Right ventricle myocardium superior (tissue), 1 donor: ENCODE results near the gene ITPRID2. TPM values are rescaled to one million over a fixed set of nuclear protein-coding genes. Genes with fewer than 3 reads are reported as not detected.
A peak's percentile ranks its signal among the peaks of the same experiment; 100 is the strongest.

Experiments
- ATAC-seq: fragments of 200-7000 bp; cut with Tn5 transposase; one replicate; pipeline ENCODE4 v1.9.1; 2020; ENCODE audit warnings: mild to moderate bottlenecking; ENCODE audit not compliant: poor library complexity
- DNase-seq: peaks from one replicate; pipeline ENCODE4 v3.0.0-alpha.2; 2020
- intact Hi-C: fragments of 100-400 bp; cut with DNase I; formaldehyde crosslinking; loops from one replicate; pipeline ENCODE4 v1.11.2; 2022
- total RNA-seq: library from RNA; stranded (reverse); fragmentation: NEBNext Ultra II Directional; extraction: Animal tissue kit (Norgen Biotek cat#: 25700); gene quantifications from one replicate; pipeline ENCODE4 v1.2.1, GENCODE V29; 2021
- donor health status: DM: no; HTN: yes; CAD: no; lungs with severe emphysema.

The ITPRID2 gene
- total RNA-seq, 1 donor from 2014 or later: 65.6 TPM

DNA sequence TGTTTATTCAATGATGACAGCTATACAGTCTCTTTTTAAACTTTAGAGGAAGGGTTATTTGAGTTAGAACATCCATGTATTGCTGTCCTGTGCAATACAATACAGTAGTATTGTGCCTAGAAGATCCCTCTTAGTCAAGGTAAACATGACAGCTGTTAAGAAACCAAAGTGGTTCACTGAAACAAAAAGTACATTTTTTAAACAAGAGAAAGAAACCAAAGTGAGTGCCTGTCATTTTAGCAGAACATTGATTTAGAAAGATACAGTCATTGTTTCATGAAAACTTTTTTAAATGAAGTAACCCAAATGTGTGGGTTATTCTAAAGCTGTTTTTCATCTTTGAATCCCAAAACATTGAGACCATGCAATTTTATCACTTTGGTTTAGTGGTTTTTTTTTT, 15.5 kb downstream of the ITPRID2 start:
- ATAC-seq (no peak), DNase-seq (no peak)
- intact Hi-C loops: no loop called here

- DNase-seq (no peak), ATAC-seq (no peak)
- intact Hi-C loops: no loop called here
Measured at GRCh38 chr2:181907635-181908034, 16.1 kb downstream of the ITPRID2 start.

- ATAC-seq (no peak), DNase-seq (no peak)
- intact Hi-C loops: no loop called here
Measured at GRCh38 chr2:181910028-181910831, 18.7 kb downstream of the ITPRID2 start.

DNA sequence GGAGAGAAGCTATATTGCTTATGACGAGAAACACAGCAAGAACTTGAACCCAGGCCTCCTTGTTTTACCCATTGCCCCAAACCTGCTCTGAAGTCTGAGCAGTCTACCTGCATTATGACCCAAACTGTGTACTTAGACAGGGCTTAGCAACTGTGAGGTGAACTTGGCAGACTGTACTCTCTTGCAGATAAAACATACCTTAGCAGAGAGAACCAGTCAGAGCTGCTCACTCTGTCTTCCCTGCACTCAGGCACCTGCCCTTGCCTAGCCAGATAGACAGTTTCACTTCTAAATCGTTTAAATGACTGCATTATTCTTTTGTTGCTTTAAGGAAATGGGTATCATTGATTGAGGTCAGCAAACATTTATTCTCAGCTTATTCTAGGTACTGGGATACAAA, 20.3 kb downstream of the ITPRID2 start:
- DNase-seq (no peak), ATAC-seq (no peak)
- intact Hi-C loops: no loop called here

DNA sequence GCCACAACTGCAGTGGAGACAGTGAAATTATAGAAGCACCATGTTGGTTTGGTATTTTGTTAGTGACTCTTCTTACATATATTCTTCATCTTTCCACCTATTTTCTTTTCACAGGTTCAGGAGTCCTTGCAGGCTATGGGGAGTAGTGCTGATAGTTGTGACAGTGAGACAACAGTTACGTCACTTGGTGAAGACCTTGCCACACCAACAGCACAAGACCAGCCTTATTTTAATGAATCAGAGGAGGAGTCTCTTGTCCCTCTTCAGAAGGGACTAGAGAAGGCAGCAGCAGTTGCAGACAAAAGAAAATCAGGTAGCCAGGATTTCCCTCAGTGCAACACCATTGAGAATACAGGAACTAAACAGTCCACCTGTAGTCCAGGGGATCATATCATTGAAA, 23.6 kb downstream of the ITPRID2 start:
- no peak for DNase-seq
- intact Hi-C loops: no loop called here
- no peak for ATAC-seq

- intact Hi-C loops: no loop called here
- DNase-seq (no peak), ATAC-seq (no peak)
Measured at GRCh38 chr2:181916726-181917718, 25.5 kb downstream of the ITPRID2 start.

DNA sequence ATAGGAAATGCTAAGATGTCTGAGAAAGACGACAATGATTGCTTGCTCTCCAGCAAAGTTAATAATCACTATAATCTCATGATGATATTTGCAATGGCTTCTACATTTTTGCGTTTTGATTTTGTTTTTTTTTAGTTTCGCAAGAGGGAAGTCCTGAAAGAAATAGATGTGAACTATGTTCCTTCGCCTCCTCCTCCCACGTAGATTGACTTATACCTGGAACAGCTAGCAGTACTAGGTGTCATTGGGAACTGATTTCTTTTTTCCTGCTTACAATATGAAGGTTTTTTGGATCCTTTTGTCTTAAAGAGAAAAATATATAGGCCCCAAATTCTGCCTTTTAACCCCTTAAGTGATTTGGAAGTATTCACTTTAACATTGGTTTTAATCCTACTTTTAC, 26.7 kb downstream of the ITPRID2 start:
- DNase-seq: no peak
- intact Hi-C loops: no loop called here
- ATAC-seq: no peak

DNA sequence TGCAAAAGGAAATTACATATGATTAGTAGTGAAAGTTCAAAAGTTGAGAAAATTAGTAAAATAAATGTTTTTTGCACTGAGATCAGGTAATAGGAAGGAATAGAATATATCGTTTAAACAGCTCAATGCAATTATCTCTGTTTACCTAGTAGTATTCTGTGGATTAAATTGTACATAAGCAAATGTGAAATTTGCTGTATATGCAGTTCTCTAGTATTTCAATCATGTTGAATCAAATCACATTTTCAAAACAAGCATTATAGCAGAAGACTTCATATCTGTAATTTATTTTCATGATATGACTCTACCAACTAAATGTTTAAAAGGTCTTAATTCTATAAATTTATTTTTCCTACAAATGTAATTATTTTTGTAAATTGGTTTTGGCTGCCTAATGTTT, 31.6 kb downstream of the ITPRID2 start:
- intact Hi-C loops: no loop called here
- DNase-seq (no peak), ATAC-seq (no peak)

DNA sequence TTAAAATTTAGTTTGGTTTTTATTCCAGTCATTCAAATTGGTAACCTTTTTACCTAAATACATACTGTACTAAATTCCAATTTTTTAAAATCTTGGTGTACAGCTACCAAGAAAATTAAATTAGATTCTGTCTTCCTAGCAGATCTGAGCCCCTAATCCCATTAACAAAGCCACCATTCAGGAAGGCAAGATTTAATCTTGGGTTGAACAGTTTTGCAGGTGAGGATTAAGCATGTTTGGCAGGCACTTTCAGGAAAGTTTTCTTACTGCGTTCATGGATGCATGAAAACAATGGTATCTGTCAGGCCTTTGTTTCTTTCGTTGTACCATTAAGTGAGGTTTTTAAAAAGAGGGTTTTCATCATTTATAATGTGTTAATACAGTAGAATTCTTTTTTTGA, 32.8 kb downstream of the ITPRID2 start:
- intact Hi-C loops: no loop called here
- DNase-seq: no peak
- no peak for ATAC-seq

DNA sequence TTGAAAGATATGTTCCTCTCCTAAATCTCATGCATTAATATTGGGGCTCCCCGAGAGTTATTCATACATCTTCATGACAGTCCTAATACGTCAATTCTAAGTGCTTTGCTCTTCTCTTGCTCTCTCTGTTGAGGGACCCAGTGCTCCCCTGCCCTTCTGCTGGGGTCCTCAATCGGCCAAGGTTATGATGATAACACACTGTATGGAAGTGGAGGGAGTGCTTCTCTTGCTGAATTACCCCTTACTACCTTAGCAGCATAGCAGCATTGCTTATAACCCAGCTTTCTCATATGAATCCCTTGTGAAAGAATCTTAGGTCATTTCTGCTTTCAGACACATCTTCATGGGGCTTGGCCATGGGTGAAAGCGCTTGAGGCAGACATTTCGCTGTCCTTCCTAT, 43.2 kb downstream of the ITPRID2 start:
- DNase-seq: no peak
- ATAC-seq: no peak
- intact Hi-C loops: no loop called here

DNA sequence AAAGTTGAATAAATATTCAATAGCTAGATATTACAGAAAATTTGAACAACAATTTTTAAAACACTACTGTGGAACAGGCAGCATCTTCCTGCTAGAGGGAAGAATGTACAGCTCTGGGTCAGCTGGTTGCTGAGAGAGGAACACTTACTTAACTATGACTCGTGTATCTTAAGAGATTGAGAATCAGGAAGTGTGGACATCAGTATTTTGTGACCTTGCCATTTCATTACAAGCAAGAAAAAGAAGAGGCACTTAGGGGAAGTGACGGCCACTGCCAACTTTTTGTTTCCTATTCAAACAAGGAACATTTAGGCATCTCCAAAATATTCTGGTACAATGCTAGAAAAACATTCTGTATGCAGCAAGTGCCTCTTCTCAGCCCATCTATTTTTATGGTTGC, 45.9 kb downstream of the ITPRID2 start:
- DNase-seq (no peak), ATAC-seq (peak; percentile 60)
- intact Hi-C loops: no loop called here

DNA sequence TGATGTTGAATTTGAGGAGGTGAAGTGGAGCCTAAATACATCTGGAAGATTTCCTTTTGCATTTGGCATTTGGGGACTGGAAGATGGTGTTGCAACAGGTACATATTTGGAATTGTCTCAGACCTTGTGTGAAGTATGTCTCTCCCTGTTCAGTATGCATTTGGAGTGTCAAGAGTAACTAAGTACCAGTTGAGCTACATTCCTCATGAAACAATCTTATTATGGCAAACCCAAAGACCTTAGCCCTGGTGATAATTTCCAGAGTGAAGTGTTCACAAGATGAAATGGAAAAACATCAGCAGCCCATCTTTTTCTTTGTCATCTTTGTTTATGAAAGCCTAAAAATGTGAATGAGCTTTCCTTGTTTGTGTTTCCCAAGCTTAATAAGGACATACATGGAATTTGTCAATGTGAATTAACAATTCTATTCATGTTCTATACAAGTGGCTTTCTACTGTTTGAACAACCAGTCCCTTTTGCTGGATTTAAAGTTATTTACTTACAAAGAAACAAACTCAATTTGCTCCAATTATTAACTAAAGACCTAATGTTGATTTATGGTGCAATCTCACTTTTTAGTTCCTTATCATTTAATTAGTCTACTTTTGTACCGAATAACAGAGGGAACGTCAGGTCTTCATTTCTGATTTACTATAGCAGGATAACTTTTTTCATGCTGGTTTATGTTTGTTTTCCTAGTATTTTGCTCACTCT, 52.0 kb downstream of the ITPRID2 start:
- DNase-seq: no peak
- no peak for ATAC-seq
- intact Hi-C loops: no loop called here

DNA sequence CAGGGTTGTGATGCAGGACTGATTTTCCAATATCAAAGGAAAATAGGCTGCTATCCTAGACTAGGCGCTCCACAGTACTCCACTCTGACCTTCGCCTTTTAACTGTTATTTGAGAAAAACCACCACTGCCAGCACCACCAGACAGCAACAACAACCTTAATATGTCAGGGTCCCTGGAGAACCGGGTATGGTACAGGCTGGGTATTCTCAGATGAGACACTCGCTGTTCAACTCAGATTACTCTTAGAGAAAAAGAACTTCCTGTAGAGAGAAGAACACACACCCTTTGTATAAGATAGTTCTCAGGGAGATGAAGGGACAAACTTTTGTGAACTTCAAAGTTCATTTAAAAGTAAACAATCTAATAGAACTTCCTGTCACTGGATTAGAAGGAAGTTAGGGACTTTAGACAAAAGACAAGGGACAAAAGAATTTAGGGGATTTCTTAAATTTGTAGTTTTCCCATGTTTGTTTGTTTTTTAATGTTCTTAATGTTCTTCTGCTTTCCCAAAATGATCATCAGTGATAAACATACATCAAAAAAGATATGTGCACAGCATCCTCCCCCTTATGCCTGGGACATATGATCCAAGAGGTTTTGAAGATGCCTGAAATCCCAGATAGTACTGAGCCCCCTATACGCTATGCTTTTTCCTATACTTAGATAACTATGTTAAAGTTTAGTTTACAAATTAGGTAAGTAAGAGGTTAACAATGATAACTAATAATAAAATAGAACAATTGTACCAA, 52.8 kb downstream of the ITPRID2 start:
- ATAC-seq (no peak), DNase-seq (no peak)
- intact Hi-C loops: no loop called here

DNA sequence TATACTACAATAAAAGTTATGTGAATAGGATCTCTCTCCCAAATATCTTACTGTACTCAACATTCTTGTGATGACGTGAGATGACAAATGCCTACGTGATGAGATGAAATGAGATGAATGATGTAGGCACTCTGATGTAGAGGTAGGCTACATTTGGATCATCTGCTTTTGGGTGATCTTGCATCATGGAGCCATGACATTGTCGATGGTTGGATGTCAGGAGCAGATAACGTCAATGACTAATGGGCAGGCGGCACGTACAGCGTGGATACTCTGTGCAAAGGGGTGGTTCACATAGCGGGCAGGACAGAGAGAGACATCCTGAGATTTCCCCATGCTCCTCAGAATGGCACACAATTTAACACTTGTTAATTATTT, 53.4 kb downstream of the ITPRID2 start:
- intact Hi-C loops: no loop called here
- ATAC-seq: no peak
- DNase-seq: no peak

DNA sequence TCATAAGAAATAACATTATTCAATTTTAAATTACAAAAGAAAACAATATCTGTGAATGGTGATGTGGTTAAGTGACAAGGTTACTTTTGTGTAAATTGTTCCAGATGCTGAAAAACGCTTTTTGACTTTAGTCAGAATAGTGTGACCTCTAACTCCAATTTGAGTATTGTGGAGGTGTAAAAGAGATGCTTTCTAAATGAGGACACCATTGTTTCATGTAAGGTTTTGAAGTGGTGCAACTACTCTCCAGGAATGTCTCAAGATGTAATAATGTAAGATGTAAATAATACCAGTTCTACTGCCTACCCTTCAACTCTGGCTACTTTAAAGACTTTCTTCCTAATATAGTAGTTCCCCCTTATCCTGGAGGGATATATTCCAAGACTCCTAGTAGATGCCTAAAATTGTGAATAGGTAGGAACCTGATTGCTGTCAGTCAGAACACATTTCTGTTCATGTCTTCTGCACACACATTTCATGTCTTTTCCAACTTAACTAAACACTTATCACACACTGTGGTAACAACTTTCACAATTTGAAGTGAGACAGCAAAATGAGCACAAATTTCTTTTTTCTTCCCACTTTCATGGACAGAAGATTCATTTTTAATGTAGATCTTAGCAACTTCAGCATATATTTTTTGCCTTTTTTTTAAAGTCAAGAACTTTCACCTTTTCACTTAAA, 55.1 kb downstream of the ITPRID2 start:
- ATAC-seq: no peak
- intact Hi-C loops: no loop called here
- DNase-seq: no peak

GRCh38 chr2:181947273-181947672, 55.7 kb downstream of the ITPRID2 start:
- intact Hi-C loops: no loop called here
- ATAC-seq (no peak), DNase-seq (no peak)

DNA sequence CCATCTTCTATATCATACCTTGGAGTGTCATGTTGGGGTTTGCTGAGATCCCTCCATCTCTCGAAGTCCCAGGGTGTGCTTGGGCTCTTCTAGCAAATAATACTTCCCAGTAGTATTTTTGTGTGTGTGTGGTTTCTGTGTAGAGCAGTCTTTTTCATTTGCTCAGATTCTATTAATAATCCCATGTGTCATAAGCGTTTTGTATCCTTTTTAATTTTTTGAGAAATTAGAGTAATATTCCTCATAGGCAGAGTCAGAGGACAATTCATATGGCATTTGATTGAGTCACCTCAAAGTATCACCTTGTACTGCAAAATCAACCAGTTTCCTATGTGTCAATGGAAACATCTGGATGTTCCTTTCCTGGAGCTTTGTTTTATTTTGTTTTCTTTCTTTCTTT, 56.7 kb downstream of the ITPRID2 start:
- ATAC-seq: no peak
- intact Hi-C loops: no loop called here
- no peak for DNase-seq

DNA sequence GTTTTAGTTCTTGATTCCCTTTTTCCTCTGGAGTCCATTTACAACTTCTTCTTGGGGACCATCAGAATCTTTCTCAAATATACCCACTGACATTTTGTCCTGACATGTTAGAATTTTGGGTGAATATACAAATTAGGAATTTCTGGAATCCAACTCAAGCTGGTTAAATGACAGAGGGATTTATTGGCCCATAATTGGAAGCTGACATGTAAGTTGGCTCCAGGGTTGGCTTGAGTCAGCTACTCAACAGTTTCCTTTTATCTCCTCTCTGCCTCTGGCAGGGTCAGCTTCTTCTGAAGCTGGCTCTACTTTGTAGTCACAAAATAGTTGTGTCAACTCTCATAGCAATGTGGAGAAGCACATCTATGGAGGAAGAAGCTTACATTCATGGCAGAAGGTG, 57.5 kb downstream of the ITPRID2 start:
- no peak for DNase-seq
- ATAC-seq: no peak
- intact Hi-C loops: no loop called here
